Cerebellar cortex (tissue), 1 donor: ENCODE measurements around the gene CNTLN.
"Not testable (repeated sequence)": the region's sequence is repeated elsewhere in the genome, so short reads cannot be mapped to it uniquely, and the experiment has no call there.

Experiments
- DNase-seq: peaks from one replicate; pipeline ENCODE4 v3.0.0-alpha.2; 2015; ENCODE audit warnings: low spot score

Gene CNTLN

DNA sequence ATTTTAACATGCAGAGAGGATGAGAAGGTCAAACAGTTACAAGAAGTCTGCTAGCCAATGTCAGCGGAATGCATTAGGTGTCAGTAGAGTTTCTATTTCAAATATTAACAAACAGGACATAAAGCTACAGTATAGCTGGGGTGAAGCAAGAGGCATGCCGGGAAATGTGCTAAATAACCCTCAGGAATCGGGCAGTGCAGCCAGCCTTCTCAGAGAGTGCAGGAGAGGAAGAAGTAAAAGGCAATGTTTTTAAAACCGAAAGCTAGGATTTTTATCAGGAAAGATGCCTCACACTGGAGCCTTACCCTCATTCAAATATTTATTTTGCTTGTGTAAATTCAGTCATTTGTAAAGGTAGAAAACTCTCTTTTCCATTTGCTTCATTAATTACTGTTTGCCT, 384.9 kb downstream of the CNTLN start:
- peak; percentile 55 for DNase-seq

GRCh38 chr9:17520268-17521064, 385.6 kb downstream of the CNTLN start:
- peak; percentile 49 for DNase-seq

DNA sequence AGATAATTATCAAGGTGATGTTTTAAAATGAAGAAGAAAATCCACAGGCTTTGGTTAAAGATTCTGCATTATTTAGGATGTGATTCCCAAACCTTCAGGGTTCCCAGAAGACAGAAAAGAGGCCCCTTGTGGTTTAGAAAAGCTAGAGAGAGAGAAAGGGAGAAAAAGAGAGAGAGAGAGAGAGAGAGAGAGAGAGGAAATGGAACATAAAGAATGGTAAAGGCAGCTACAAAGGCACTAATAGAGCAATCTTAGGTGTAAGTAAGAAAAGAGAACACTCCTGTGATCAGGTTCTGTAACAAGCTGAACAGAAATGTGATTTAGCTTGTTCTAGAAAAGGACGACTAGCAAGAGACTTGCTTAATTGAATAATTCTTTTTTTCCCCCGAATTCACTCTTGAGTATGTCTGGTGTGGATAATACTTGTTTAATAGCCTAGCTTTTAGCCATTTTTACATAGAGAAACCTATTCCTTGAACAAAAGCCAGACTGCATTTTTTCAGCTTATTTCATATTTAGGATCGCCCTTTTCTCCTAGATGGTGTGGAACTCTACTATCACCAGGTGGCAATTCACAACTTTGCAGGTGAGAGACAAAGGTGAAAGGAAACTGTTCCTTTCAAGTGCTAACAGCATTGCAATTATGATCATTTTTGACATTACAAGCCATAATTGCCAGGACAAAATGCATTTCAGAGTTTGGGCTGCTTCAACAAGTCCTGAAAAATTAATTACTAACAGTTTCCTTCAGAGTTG, 386.4 kb downstream of the CNTLN start:
- peak; percentile 37 for DNase-seq

DNA sequence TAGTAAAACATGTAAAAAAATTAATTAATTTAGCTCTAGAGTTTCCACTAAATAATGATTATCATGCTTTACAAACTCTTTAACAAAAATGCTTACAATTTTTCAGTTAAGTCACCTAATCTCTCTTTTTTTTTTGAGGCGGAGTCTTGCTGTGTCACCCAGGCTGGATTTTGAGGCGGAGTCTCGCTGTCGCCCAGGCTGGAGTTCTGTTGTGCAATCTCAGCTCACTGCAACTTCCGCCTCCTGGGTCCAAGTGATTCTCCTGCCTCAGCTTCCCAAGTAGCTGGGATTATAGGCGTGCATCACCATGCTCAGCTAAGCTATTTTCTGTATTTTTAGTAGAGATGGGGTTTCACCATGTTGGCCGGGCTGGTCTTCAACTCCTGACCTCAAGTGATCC, 391.9 kb downstream of the CNTLN start:
- DNase-seq: not testable (repeated sequence)

DNA sequence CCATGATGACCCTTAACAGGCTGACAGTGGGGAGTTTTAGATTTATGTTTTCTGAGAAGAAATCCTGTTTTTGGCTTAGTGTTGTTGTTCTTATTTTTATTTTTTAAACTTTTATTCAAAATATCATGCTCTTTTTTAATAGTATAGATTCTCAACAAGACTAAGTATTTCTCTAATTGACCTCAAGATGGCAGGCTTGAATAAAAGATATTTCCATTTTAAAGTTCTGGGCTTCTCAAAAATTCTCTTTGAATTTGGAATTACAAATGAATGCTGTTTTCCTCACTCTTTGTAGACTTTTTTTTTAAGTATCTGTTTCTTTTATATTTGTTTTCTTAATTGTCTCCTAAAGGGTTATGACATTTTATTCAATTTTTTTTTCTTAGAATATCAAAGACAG, 394.0 kb downstream of the CNTLN start:
- peak; percentile 64 for DNase-seq

GRCh38 chr9:17531642-17532254, 396.9 kb downstream of the CNTLN start:
- DNase-seq: peak; percentile 69

DNA sequence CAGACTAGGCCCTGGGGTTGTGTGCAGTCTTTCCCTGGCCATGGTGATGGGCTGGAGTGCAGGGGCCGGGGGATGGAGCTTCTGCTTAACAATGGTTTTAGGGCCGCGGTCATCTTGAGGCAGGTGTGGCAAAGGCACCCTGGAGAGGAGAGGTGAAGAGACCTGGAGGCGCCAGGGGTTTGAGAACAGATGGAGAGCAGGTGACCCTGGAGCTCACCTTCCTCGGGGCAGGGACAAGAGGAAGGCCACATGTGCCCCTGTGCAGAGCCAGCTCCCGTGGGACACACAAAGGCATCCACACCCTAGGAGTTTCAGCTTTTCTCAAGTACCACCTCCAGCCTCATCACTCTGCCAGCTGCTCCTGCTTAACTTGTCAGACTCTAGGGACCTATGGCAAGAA, 397.6 kb downstream of the CNTLN start:
- no peak for DNase-seq

- peak; percentile 61 for DNase-seq
These were observed 400.3 kb downstream of the CNTLN start for GRCh38 chr9:17535176-17535575.

DNA sequence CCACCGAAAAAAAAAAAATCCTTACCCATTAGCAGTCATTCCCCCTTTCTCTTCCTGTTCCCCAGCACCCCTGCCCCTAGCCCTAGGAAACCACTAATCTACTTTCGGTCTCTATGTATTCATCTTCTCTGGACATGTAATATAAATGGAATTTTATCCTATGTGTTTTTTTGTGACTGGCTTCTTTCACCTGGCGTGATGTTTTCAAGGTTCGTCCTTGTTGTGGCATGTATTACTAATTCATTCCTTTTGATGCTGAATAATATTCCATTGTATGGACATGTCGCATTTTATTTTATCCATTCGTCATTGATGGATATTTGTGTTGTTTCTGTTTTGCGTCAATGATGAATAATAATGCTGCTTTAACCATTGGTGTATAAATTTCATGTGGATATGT, 401.2 kb downstream of the CNTLN start:
- no peak for DNase-seq

DNA sequence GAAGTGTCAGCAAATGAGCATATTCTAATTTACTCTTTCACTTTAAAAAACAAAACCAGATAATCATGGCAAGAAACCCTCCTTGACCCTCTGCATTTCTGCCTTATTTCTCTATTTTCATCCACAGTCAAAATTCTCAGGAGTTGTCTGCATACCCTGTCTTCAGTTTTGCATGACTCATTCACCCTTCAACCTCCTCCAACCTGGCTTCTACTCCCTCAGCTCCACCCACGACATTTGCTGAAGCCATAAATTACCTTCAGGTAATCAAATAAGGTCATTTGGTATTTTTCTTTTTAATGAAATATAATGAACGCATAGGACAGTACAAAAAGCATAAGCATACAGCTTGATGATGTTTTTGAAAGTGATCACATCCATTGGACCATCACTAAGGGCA, 416.2 kb downstream of the CNTLN start:
- DNase-seq: no peak
